Measurements from ENCODE around the gene AOC3.
"Not testable (repeated sequence)": the region's sequence is repeated elsewhere in the genome, so short reads cannot be mapped to it uniquely, and the experiment has no call there.

AOC3 gene

DNA sequence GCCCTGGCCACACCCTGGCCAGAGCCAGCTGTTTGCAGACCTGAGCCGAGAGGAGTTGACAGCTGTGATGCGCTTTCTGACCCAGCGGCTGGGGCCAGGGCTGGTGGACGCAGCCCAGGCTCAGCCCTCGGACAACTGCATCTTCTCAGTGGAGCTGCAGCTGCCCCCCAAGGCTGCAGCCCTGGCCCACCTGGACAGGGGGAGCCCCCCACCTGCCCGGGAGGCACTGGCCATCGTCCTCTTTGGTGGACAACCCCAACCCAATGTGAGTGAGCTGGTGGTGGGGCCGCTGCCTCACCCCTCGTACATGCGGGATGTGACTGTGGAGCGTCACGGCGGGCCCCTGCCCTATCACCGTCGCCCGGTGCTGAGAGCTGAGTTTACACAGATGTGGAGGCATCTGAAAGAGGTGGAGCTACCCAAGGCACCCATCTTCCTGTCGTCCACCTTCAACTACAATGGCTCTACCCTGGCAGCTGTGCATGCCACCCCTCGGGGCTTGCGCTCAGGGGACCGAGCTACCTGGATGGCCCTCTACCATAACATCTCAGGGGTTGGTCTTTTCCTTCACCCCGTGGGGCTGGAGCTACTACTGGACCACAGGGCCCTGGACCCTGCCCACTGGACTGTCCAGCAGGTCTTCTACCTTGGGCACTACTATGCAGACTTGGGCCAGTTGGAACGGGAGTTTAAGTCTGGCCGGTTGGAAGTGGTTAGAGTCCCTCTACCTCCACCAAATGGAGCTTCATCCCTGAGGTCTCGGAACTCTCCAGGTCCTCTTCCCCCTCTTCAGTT is 6.0 kb upstream of the AOC3 start:
- DNase-seq: no peak

- no peak for DNase-seq
Measured at GRCh38 chr17:42845556-42845917, 5.5 kb upstream of the AOC3 start.

GRCh38 chr17:42845918-42846593 is 4.9 kb upstream of the AOC3 start:
- DNase-seq: no peak

- no peak for DNase-seq
Measured at GRCh38 chr17:42846594-42847280, 4.3 kb upstream of the AOC3 start.

GRCh38 chr17:42848093-42848492 is 2.9 kb upstream of the AOC3 start:
- no peak for DNase-seq

DNA sequence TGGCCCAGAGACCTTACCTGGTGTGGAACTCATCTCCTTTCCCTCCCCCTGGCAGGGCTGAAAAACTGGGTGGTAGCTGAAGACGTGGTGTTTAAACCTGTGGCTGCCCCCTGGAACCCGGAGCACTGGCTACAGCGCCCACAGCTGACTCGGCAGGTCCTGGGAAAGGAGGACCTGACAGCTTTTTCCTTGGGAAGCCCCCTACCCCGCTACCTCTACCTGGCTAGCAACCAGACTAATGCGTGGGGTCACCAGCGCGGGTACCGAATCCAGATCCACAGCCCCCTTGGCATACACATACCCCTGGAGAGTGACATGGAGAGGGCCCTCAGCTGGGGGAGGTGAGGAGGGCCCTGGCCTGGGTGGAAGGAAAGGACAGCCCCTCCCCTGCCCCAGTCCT is 2.0 kb upstream of the AOC3 start:
- DNase-seq: no peak

DNA sequence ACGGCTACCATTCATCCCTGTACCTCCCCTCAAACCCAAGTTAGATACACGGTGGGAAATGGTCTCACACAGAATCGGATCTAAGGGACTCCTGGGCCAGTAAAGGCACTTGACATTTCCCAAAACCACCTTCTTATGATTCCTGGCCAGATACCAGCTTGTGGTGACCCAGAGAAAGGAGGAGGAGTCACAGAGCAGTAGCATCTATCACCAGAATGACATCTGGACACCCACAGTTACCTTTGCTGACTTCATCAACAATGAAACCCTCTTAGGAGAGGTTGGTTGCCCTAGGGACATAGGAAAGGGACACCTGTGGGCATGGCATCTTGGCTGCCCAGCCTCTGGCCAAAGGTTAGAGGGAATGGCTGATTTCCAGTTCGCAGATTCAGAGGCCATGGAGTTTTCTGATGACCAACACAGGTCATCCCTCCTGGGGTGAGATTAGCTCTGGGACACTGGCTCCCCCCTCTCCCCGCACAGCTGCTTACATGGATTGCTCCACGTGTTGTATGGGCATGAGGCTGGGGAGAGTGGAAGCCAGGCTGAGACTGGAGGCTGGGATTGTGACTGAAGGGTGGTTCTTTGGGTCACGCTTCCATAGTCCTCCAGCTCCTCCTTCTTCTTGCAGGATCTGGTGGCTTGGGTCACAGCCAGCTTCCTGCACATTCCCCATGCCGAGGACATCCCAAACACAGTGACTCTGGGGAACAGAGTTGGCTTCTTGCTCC is 1.4 kb upstream of the AOC3 start:
- no peak for DNase-seq

DNA sequence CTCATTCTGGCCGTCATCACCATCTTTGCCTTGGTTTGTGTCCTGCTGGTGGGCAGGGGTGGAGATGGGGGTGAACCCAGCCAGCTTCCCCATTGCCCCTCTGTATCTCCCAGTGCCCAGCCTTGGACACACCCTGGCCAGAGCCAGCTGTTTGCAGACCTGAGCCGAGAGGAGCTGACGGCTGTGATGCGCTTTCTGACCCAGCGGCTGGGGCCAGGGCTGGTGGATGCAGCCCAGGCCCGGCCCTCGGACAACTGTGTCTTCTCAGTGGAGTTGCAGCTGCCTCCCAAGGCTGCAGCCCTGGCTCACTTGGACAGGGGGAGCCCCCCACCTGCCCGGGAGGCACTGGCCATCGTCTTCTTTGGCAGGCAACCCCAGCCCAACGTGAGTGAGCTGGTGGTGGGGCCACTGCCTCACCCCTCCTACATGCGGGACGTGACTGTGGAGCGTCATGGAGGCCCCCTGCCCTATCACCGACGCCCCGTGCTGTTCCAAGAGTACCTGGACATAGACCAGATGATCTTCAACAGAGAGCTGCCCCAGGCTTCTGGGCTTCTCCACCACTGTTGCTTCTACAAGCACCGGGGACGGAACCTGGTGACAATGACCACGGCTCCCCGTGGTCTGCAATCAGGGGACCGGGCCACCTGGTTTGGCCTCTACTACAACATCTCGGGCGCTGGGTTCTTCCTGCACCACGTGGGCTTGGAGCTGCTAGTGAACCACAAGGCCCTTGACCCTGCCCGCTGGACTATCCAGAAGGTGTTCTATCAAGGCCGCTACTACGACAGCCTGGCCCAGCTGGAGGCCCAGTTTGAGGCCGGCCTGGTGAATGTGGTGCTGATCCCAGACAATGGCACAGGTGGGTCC is 607 bp downstream of the AOC3 start:
- not testable (repeated sequence) for DNase-seq

- no peak for DNase-seq
Measured at GRCh38 chr17:42852351-42852750, 1.4 kb downstream of the AOC3 start.

GRCh38 chr17:42853004-42853403 is 2.0 kb downstream of the AOC3 start:
- DNase-seq: no peak

DNA sequence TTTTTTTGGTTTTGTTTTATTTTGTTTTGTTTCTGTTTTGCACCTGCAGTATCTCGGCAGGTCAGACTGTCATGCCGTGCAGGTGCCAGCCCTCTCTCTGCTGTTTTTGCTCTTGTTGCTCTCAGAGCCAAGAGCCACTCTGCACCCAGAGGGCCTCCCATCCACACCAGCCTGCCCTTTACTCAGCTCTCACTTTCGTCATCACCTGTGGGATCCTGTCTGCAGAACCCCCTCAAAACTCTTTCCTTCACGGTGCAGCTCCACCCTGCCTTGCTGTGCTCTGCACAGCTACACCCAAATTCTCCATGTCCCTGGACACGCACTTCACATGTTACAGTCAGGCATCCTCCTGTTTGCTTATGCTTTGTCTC is 2.6 kb downstream of the AOC3 start:
- no peak for DNase-seq

DNA sequence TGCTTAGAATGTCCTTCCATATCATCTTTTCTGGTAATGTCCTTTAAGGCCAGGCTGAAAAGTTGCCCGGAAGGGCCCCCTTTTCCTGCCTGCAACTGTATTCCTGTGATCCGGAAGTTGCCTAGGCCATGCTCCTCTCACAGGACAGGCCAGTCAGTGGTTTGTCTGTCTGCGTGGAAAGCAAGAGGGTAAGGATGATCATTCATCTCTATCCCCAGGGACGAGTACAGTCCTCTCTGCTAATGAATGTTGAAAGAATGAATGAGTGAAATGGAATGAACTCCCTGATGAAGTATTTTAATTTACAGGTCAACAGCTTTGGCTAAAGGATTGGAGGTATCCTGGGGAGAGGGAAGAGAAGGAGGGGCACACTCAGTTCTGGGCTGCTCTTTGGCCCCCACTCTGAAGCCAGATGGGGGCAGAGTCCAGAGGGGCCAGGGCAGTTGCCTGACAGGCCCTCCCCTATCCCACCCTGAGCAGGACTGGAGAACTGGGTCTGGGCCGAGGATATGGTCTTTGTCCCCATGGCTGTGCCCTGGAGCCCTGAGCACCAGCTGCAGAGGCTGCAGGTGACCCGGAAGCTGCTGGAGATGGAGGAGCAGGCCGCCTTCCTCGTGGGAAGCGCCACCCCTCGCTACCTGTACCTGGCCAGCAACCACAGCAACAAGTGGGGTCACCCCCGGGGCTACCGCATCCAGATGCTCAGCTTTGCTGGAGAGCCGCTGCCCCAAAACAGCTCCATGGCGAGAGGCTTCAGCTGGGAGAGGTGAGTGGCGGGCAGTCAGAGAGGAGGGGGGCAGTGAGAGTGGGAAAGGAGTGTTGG is 3.2 kb downstream of the AOC3 start:
- DNase-seq: no peak

- DNase-seq: no peak
Measured at GRCh38 chr17:42855048-42855596, 4.1 kb downstream of the AOC3 start.

DNA sequence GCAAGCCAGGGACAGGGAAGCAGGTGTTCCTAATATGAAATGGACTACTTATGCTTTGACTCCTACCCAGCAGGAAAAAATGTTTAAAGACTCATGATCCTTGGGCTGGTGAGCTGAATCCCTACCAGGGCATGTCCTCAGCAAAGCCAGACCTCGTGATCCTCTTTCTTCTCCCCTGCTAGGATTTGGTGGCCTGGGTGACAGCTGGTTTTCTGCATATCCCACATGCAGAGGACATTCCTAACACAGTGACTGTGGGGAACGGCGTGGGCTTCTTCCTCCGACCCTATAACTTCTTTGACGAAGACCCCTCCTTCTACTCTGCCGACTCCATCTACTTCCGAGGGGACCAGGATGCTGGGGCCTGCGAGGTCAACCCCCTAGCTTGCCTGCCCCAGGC is 5.1 kb downstream of the AOC3 start:
- DNase-seq: not testable (repeated sequence)

DNA sequence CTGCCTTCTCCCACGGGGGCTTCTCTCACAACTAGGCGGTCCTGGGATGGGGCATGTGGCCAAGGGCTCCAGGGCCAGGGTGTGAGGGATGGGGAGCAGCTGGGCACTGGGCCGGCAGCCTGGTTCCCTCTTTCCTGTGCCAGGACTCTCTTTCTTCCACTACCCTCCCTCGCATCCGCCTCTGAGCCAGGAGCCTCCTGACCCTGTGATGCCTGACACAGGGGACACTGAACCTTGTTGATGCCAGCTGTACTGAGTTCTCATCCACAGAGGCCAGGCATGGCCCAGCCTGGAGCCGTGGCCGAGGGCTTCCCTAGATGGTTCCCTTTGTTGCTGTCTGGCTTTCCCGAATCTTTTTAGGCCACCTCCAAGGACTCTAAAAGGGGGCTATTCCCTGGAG is 5.5 kb downstream of the AOC3 start:
- not testable (repeated sequence) for DNase-seq

- DNase-seq: no peak
Measured at GRCh38 chr17:42857389-42857788, 6.4 kb downstream of the AOC3 start.

- DNase-seq: no peak
Measured at GRCh38 chr17:42865638-42866094, 14.7 kb downstream of the AOC3 start.

DNA sequence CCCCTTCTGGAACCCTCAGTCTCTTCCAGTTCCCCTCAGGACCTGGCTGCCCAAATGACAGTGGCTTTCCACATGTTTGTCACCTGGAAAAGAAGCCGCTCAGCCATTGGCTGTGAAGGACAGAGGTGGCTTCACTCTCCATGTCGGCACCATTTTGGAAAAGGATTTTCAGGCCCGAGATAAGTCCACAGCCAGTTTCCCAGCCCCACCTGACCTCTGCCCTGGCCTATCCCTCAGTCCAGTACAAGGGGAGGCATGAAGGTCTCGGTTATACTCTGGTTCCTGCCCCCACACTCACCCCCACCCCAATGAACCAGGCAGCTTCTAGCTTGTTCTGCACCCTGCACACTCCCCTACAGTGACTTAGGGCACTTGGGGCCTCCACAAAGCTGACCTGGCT is 15.2 kb downstream of the AOC3 start:
- DNase-seq: no peak

- DNase-seq: no peak
Measured at GRCh38 chr17:42866631-42867575, 15.9 kb downstream of the AOC3 start.

All from retina (tissue), 1 donor.